Aorta (tissue), 5 donors: ENCODE results near the gene KIF18B. TPM values are rescaled to one million over a fixed set of nuclear protein-coding genes. Genes with fewer than 3 reads are reported as not detected.

Experiments used
- ATAC-seq: fragments of 200-7000 bp; cut with Tn5 transposase; one replicate; pipeline ENCODE4 v1.9.1; 2022; ENCODE audit warnings: moderate library complexity; ENCODE audit not compliant: low FRiP score
- DNase-seq, 2 donors: peaks; one replicate each; pipeline ENCODE4 v3.0.0-alpha.2; 2020
- H3K27ac ChIP-seq, 2 donors: one replicate each; pipeline ENCODE4 v1.5.1; 2013; ENCODE audit warnings: low read length in 2 of 2, mild to moderate bottlenecking in 2 of 2, moderate library complexity in 2 of 2, control low read depth in 1 of 2, inconsistent platforms in 1 of 2, low read depth in 1 of 2
- H3K27me3 ChIP-seq, 2 donors: one replicate each; pipeline ENCODE4 v1.6.1; 2013; ENCODE audit warnings: control low read depth in 1 of 2, low read length in 1 of 2, mild to moderate bottlenecking in 1 of 2, moderate library complexity in 1 of 2; ENCODE audit not compliant: insufficient read depth in 2 of 2, control insufficient read depth in 1 of 2
- H3K36me3 ChIP-seq, 2 donors: one replicate each; pipeline ENCODE4 v1.6.1; 2013; ENCODE audit warnings: control low read depth in 1 of 2, low read length in 1 of 2, mild to moderate bottlenecking in 1 of 2; ENCODE audit not compliant: insufficient read depth in 2 of 2, control insufficient read depth in 1 of 2
- H3K4me1 ChIP-seq, 2 donors: one replicate each; pipeline ENCODE4 v1.6.1; 2013; ENCODE audit warnings: low read length in 2 of 2, control low read depth in 1 of 2, mild to moderate bottlenecking in 1 of 2, moderate library complexity in 1 of 2; ENCODE audit not compliant: insufficient read depth in 2 of 2, control insufficient read depth in 1 of 2
- H3K4me3 ChIP-seq, 2 donors: one replicate each; pipeline ENCODE4 v1.5.1; 2013; ENCODE audit warnings: low read length in 2 of 2, control low read depth in 1 of 2, mild to moderate bottlenecking in 1 of 2
- H3K9me3 ChIP-seq: one replicate; pipeline ENCODE4 v1.6.1; 2013; ENCODE audit warnings: mild to moderate bottlenecking, low read length; ENCODE audit not compliant: control insufficient read depth
- WGBS, 2 donors: extraction: QIAGEN DNeasy Blood & Tissue Kit; methylation state at CpG; one replicate each; pipeline ENCODE4 v1.1.7; 2013; 5-methylcytosine and 5-hydroxymethylcytosine counted together
- intact Hi-C, 2 donors: fragments of 100-400 bp; cut with DNase I; formaldehyde crosslinking; loops; one replicate each; pipeline versions ENCODE4 v1.14.2 to v1.15.0; 2022
- polyA plus RNA-seq, 2 donors: library from polyadenylated mRNA; stranded (reverse); fragments of 200-250 nt; gene quantifications; one replicate each; pipeline ENCODE4 v1.2.3, GENCODE V29; 2013
- total RNA-seq, 2 donors: library from RNA; stranded (reverse); fragmentation: NEBNext Ultra II Directional; extraction: Animal tissue kit (Norgen Biotek cat#: 25700); gene quantifications; one replicate each; pipeline ENCODE4 v1.2.1, GENCODE V29; 2021
- donor health status: healthy with polysubstance abuse.
- donor health status: Bipolar disorder and iron deficiency.
- donor health status: DM: no; HTN: no; CAD: no.
- donor health status: DM: no; HTN: no; CAD: no.
- donor health status: DM: yes; HTN: yes; CAD: no.

The KIF18B gene
- total and polyA plus RNA-seq, 4 donors = 0.05 to 1.7 (median 0.16) TPM; not detected in 1

GRCh38 chr17:44902135-44902760 is 45.3 kb downstream of the KIF18B start:
- Histone ChIP-seq H3K27ac (no peak overlapping the region), H3K4me3 (no peak overlapping the region), H3K9me3 (no peaks in the 10 kb centered on the region), H3K4me1 (no peaks in the 10 kb centered on the region), H3K36me3 (no peaks in the 10 kb centered on the region), H3K27me3 (no peaks in the 10 kb centered on the region)
- DNase-seq = peak in 1 of 2 donors; percentile 74
- no peak for ATAC-seq
- 88 to 89% methylated on average over 17 of the region's 17 CpGs for WGBS, 2 donors
- intact Hi-C loops = no loop called here

DNA sequence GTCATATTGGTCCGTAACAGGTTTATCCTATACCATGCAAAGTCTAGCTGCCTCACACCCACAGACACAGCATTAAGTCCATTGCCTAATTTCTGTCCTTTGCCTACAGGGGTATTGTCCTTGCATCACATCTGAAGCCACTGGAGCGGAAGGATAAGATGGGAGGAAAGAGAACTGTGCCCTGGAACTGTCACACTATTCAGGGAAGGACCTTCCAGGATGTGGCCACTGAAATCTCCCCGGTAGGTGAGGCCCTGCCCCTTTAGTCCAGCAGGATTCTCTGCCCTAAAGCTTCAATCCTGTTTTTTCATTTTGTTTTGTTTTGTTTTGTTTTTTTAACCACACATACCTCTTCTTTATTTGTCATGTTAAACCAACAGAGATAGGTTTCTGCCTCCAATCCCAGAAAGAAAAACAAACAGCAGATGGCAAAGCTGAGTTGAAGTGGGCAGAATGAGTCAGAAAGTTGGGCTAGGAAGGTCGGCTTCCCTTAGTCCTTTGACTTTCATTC is 46.1 kb downstream of the KIF18B start:
- Histone ChIP-seq H3K9me3 (no peaks in the 10 kb centered on the region), H3K4me1 (no peaks in the 10 kb centered on the region), H3K27me3 (no peaks in the 10 kb centered on the region), H3K27ac (no peak overlapping the region), H3K4me3 (no peak overlapping the region), H3K36me3 (no peaks in the 10 kb centered on the region)
- intact Hi-C loops = no loop called here
- 65 to 70% methylated on average over 4 of the region's 4 CpGs for WGBS, 2 donors
- ATAC-seq (no peak), DNase-seq (no peak)

GRCh38 chr17:44900894-44901293 is 46.7 kb downstream of the KIF18B start:
- DNase-seq (peak in 1 of 2 donors; percentile 32), ATAC-seq (no peak)
- no peak overlapping the region for H3K4me3 ChIP-seq
- no peaks in the 10 kb centered on the region for H3K9me3 ChIP-seq
- no peak overlapping the region for H3K27ac ChIP-seq
- H3K27me3 ChIP-seq = no peaks in the 10 kb centered on the region
- H3K36me3 ChIP-seq = no peaks in the 10 kb centered on the region
- H3K4me1 ChIP-seq = no peaks in the 10 kb centered on the region
- intact Hi-C loops = no loop called here
- 19 to 25% methylated on average over 3 of the region's 3 CpGs for WGBS, 2 donors

DNA sequence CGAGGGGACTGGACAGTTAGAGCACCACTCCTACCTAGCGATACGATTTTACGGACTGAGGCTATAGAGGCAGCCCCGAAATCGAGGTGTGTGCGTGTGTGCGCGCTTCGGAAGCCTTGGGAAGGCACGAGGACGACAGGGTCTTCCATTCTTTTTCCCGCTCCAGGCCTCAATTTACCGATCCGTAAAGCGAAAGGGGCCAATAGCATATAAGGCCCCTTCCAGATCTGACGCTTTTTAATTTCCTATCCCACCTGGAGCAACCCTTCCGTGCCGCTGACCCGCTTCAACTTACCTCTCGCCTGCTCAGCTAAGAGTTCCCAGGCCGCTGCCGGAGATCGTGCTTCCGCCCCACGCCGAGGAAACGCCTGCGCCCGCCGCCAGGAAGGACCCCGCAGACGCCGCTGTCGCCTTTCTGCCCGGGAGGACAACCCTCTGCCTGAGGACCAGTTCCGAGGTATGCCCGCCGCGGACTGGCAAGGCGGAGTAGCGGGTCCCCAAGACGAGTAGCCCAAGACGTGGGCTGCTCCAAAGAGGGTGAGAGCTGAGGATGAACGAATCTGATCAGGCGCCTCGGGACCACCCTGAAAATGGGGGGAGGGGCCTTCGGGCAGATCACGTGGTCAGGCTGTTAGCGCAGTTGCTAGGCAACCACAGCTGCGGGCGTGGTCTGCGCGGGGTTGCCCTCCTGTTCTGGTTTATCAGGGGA is 48.3 kb downstream of the KIF18B start, which contains the start of gene EFTUD2:
TSS of gene EFTUD2 (minus strand) at position 372 of the 709 bp plus-strand sequence. CDS start 4,924 bp downstream, outside the sequence.
- intact Hi-C loops = no loop called here
- ATAC-seq = peak; percentile 96
- no peaks in the 10 kb centered on the region for H3K36me3 ChIP-seq
- 0% methylated on average over 54 of the region's 54 CpGs for WGBS, 2 donors
- H3K4me1 ChIP-seq = no peaks in the 10 kb centered on the region
- peak within 1 kb of the TSS; percentile 72 to 81 for H3K4me3 ChIP-seq
- peak; percentile 95 to 98 for DNase-seq
- H3K27ac ChIP-seq = peak within 1 kb of the TSS in 1 of 2 donors; percentile 38
- H3K27me3 ChIP-seq = no peaks in the 10 kb centered on the region
- no peaks in the 10 kb centered on the region for H3K9me3 ChIP-seq

DNA sequence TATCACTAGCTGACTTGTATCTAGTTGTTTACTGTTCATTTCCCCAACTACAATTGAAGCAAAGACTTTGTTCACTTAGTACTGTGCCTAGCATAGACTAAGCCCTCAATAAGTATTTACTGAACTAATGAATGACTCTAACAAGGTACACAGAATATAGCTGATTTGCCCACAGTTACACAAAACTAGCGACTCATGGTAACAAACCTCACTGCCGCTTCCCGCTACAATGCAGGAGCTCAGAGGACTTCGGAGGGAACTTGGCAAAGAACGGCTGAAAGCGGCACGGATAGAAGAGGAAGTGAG is 48.9 kb downstream of the KIF18B start:
- Histone ChIP-seq H3K4me1 (no peaks in the 10 kb centered on the region), H3K4me3 (peak overlapping the region; percentile 72 to 81), H3K9me3 (no peaks in the 10 kb centered on the region), H3K27me3 (no peaks in the 10 kb centered on the region), H3K36me3 (no peaks in the 10 kb centered on the region), H3K27ac (peak overlapping the region in 1 of 2 donors; percentile 11)
- no peak for ATAC-seq
- intact Hi-C loops = no loop called here
- no peak for DNase-seq
- 1% methylated on average over 7 of the region's 7 CpGs for WGBS, 2 donors

GRCh38 chr17:44894642-44895041 is 52.9 kb downstream of the KIF18B start:
- no peaks in the 10 kb centered on the region for H3K9me3 ChIP-seq
- 86 to 95% methylated on average over 4 of the region's 4 CpGs for WGBS, 2 donors
- H3K4me3 ChIP-seq = no peak overlapping the region
- intact Hi-C loops = no loop called here
- H3K36me3 ChIP-seq = peaks cover 0 to 2% of the 10 kb centered on the region in 2 donors
- DNase-seq = no peak
- no peak overlapping the region for H3K27ac ChIP-seq
- ATAC-seq = no peak
- H3K4me1 ChIP-seq = no peaks in the 10 kb centered on the region
- no peaks in the 10 kb centered on the region for H3K27me3 ChIP-seq

GRCh38 chr17:44892250-44892649 is 55.3 kb downstream of the KIF18B start:
- no peak for ATAC-seq
- Histone ChIP-seq H3K4me3 (no peak overlapping the region), H3K27ac (no peak overlapping the region), H3K4me1 (peaks cover 0 to 3% of the 10 kb centered on the region in 2 donors), H3K36me3 (peaks cover 0 to 4% of the 10 kb centered on the region in 2 donors), H3K9me3 (no peaks in the 10 kb centered on the region), H3K27me3 (no peaks in the 10 kb centered on the region)
- intact Hi-C loops = no loop called here
- no peak for DNase-seq

DNA sequence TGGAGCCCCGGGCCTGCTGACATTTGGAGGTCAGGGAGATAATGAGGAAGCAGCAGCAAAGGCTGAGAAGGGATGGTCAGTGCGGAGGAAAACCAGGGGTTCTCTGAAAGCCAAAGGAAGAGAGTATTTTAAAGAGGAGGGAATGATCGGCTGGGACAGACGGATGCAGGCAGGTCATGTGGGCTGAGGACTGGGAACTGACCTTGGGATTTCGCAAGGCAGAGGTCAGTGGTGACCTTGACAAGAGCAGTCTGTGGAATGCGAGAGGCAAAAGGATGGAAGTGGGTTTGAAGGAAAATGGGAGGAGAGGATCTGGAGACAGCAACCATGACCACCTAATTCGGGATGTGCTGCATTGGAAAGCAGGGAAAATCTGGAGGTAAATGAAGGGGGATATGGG is 58.6 kb downstream of the KIF18B start:
- Histone ChIP-seq H3K27ac (no peak overlapping the region), H3K4me3 (no peak overlapping the region), H3K4me1 (peaks cover 0 to 3% of the 10 kb centered on the region in 2 donors), H3K27me3 (no peaks in the 10 kb centered on the region), H3K9me3 (no peaks in the 10 kb centered on the region), H3K36me3 (peaks cover 10 to 11% of the 10 kb centered on the region in 2 donors)
- 82 to 84% methylated on average over 7 of the region's 7 CpGs for WGBS, 2 donors
- DNase-seq (peak in 1 of 2 donors; percentile 27), ATAC-seq (no peak)
- intact Hi-C loops = no loop called here
